Measurements from ENCODE around the gene ACOT13.

GRCh38 chr6:24752503-24752902, 85.6 kb downstream of the ACOT13 start:
- TF ChIP-seq POLR2AphosphoS5 (IDR thresholded peaks at IDR 0.05; ENCODE audit: low read depth, low read length): no peak
- no peak for TF ChIP-seq EZH2 (IDR thresholded peaks at IDR 0.05)
- TF ChIP-seq ZBTB33 (IDR thresholded peaks at IDR 0.05; ENCODE audit: extremely low read depth, insufficient replicate concordance, low read length): no peak
- TF ChIP-seq SP1 (IDR thresholded peaks at IDR 0.05; ENCODE audit: low read depth): no peak
- TF ChIP-seq, protein P1, sequence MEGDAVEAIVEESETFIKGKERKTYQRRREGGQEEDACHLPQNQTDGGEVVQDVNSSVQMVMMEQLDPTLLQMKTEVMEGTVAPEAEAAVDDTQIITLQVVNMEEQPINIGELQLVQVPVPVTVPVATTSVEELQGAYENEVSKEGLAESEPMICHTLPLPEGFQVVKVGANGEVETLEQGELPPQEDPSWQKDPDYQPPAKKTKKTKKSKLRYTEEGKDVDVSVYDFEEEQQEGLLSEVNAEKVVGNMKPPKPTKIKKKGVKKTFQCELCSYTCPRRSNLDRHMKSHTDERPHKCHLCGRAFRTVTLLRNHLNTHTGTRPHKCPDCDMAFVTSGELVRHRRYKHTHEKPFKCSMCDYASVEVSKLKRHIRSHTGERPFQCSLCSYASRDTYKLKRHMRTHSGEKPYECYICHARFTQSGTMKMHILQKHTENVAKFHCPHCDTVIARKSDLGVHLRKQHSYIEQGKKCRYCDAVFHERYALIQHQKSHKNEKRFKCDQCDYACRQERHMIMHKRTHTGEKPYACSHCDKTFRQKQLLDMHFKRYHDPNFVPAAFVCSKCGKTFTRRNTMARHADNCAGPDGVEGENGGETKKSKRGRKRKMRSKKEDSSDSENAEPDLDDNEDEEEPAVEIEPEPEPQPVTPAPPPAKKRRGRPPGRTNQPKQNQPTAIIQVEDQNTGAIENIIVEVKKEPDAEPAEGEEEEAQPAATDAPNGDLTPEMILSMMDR (IDR thresholded peaks at IDR 0.05 in 2 of 3, conservative IDR thresholded peaks at IDR 0.05 in 1 of 3; ENCODE audit: borderline replicate concordance in 1 of 3, insufficient read depth in 1 of 3, low read depth in 2 of 3, low read length in 2 of 3): no peak
- no peak for TF ChIP-seq POLR2A (IDR thresholded peaks at IDR 0.05; ENCODE audit: borderline replicate concordance, extremely low read depth, insufficient read depth, insufficient read length)
